ENCODE data around the gene PCBD2. TPM values are rescaled to one million over a fixed set of nuclear protein-coding genes. Genes with fewer than 3 reads are reported as not detected.

PCBD2 gene
- total and polyA plus RNA-seq, 2 experiments from 2014 or later: 8.7 to 16.0 TPM

GRCh38 chr5:134913795-134914194, 8.9 kb downstream of the PCBD2 start (continued):
- no peak for TF ChIP-seq ZNF462 (CRISPR knock-in tag; IDR thresholded peaks at IDR 0.05)

GRCh38 chr5:134917070-134917815, 12.3 kb downstream of the PCBD2 start:
- H3K9me2 ChIP-seq (ENCODE audit: insufficient read depth): no peaks in the 10 kb centered on the region
- no peak overlapping the region for H3K4me3 ChIP-seq
- peaks cover 4% of the 10 kb centered on the region; the same call in 1 of the 2 replicates for H3K36me3 ChIP-seq (ENCODE audit: insufficient read depth)
- DNase-seq (ENCODE audit: low spot score): peak; percentile 70
- peaks cover 3% of the 10 kb centered on the region for H3K27me3 Mint-ChIP-seq (ENCODE audit: insufficient read depth, low read depth, poor library complexity)
- TF ChIP-seq CTCF (conservative IDR thresholded peaks at IDR 0.05; ENCODE audit: low read depth in 2 of 2) (peak; percentile 67 to 73), POLR2AphosphoS5 (IDR thresholded peaks at IDR 0.05; ENCODE audit: low read depth) (no peak)
- no peak overlapping the region for H2AFZ ChIP-seq
- H3K27ac ChIP-seq (ENCODE audit: low read depth): no peak overlapping the region
- no peaks in the 10 kb centered on the region; the same call in 1 of the 2 replicates for H3K4me1 ChIP-seq (ENCODE audit: insufficient read depth)
- H3K4me2 ChIP-seq: no peak overlapping the region
- H3K9me3 Mint-ChIP-seq: no peaks in the 10 kb centered on the region
- no peaks in the 10 kb centered on the region for H3K27me3 ChIP-seq (ENCODE audit: insufficient read depth)
- H3K27ac Mint-ChIP-seq: no peak overlapping the region
- peaks cover 4% of the 10 kb centered on the region; the same call in 1 of the 3 replicates for H3K4me1 Mint-ChIP-seq
- peak; percentile 97 for ATAC-seq
- H3K36me3 Mint-ChIP-seq (ENCODE audit: low read depth): peaks cover 19% of the 10 kb centered on the region
- H3K79me2 ChIP-seq (replicated peaks; ENCODE audit: insufficient read depth): peaks cover 18% of the 10 kb centered on the region
- H3F3A ChIP-seq (replicated peaks; ENCODE audit: low read depth): no peaks in the 10 kb centered on the region; the same call in 1 of the 2 replicates
- no peak overlapping the region for H3K4me3 Mint-ChIP-seq
- H4K20me1 ChIP-seq (replicated peaks; ENCODE audit: insufficient read depth): peaks cover 18% of the 10 kb centered on the region

Measured in GM23338 (cell line).